ENCODE results near the gene PCNT.

Gene PCNT

DNA sequence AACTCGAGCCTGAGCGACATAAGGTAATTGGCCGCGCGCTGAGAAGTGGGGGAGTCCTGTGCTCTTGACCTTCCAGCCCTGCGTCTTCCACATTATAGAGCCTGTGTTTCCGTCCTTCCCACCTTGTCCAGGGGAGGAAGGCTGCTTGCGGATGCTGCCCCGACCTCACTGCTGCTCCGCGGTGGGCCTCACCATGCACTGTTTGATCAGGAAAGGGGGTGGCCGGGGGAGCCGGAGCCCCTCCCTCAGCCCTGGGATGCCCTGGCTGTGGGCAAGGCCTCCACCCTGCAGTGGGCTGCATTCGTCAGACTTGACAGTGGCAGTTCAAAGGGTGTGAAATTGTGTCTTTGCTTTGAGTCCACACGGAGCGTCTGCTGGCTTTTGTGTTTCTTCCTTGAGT is 30.1 kb downstream of the PCNT start (continued):
- TF ChIP-seq, protein P1, sequence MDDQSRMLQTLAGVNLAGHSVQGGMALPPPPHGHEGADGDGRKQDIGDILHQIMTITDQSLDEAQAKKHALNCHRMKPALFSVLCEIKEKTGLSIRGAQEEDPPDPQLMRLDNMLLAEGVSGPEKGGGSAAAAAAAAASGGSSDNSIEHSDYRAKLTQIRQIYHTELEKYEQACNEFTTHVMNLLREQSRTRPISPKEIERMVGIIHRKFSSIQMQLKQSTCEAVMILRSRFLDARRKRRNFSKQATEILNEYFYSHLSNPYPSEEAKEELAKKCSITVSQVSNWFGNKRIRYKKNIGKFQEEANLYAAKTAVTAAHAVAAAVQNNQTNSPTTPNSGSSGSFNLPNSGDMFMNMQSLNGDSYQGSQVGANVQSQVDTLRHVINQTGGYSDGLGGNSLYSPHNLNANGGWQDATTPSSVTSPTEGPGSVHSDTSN (CRISPR knock-in tag; IDR thresholded peaks at IDR 0.05): no peak
- TF ChIP-seq PRDM4 (tag by site-specific recombination; IDR thresholded peaks at IDR 0.05): no peak
- TF ChIP-seq ZNF211 (tag by site-specific recombination; IDR thresholded peaks at IDR 0.05; ENCODE audit: low read depth): no peak
- no peak for TF ChIP-seq KLF16 (tag by site-specific recombination; IDR thresholded peaks at IDR 0.05)

DNA sequence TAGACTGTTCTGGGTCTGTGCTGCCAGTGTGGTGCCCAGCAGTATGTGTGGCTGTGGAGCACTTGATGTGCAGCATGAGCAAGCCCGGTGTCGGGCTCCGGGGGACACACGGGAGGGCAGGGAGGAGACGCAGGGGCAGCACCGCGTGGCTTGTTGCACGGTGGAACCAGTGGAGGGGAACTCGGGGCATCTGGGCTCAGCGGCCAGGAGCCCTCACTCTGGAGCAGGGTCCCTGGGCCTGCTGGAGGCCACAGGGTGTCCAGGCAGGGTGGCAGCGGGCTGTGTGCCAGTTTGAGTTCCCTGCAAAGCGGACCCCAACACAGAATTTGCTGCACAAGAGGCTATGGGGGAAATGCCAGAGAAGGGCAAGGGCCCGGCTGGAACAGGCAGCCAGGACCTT is 30.6 kb downstream of the PCNT start:
- no peak for TF ChIP-seq ZNF350 (tag by site-specific recombination; IDR thresholded peaks at IDR 0.05)
- TF ChIP-seq, protein P2, sequence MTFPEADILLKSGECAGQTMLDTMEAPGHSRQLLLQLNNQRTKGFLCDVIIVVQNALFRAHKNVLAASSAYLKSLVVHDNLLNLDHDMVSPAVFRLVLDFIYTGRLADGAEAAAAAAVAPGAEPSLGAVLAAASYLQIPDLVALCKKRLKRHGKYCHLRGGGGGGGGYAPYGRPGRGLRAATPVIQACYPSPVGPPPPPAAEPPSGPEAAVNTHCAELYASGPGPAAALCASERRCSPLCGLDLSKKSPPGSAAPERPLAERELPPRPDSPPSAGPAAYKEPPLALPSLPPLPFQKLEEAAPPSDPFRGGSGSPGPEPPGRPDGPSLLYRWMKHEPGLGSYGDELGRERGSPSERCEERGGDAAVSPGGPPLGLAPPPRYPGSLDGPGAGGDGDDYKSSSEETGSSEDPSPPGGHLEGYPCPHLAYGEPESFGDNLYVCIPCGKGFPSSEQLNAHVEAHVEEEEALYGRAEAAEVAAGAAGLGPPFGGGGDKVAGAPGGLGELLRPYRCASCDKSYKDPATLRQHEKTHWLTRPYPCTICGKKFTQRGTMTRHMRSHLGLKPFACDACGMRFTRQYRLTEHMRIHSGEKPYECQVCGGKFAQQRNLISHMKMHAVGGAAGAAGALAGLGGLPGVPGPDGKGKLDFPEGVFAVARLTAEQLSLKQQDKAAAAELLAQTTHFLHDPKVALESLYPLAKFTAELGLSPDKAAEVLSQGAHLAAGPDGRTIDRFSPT (tag by site-specific recombination; IDR thresholded peaks at IDR 0.05): no peak
- no peak for TF ChIP-seq ZNF280D (tag by site-specific recombination; IDR thresholded peaks at IDR 0.05)
- no peak for TF ChIP-seq HOXA7 (CRISPR knock-in tag; IDR thresholded peaks at IDR 0.05; ENCODE audit: borderline replicate concordance)
- TF ChIP-seq ZNF239 (tag by site-specific recombination; IDR thresholded peaks at IDR 0.05): no peak
- no peak for TF ChIP-seq ZNF510 (tag by site-specific recombination; IDR thresholded peaks at IDR 0.05; ENCODE audit: insufficient replicate concordance)
- TF ChIP-seq ZNF623 (tag by site-specific recombination; IDR thresholded peaks at IDR 0.05): no peak
- TF ChIP-seq HOXC10 (CRISPR knock-in tag; IDR thresholded peaks at IDR 0.05): no peak
- no peak for TF ChIP-seq ATF2 (tag by site-specific recombination; IDR thresholded peaks at IDR 0.05; ENCODE audit: low read depth)
- TF ChIP-seq ZFP41 (tag by site-specific recombination; IDR thresholded peaks at IDR 0.05; ENCODE audit: borderline replicate concordance): no peak
- no peak for TF ChIP-seq SP2 (tag by site-specific recombination; IDR thresholded peaks at IDR 0.05)
- no peak for TF ChIP-seq ZBTB48 (tag by site-specific recombination; IDR thresholded peaks at IDR 0.05)
- Histone ChIP-seq H3K4me1 (ENCODE audit: control insufficient read depth, insufficient read depth, low read length) (no peaks in the 10 kb centered on the region), H3K4me3 (ENCODE audit: low read depth, low read length) (no peak overlapping the region), H3K27ac (ENCODE audit: extremely low read depth, low read depth, low read length) (no peak overlapping the region), H3K9me3 (ENCODE audit: control insufficient read depth, insufficient read depth, low read depth, low read length) (no peaks in the 10 kb centered on the region), H3K36me3 (ENCODE audit: control insufficient read depth in 2 of 2, insufficient read depth in 1 of 2, low read length in 2 of 2) (peaks cover 15 to 91% of the 10 kb centered on the region in 2 experiments)
- CTCF ChIA-PET: no interaction called here
- POLR2A ChIA-PET: no interaction called here

All from HEK293 (cell line).